ENCODE data around the gene UPK3A. TPM values are rescaled to one million over a fixed set of nuclear protein-coding genes. Genes with fewer than 3 reads are reported as not detected.

Gene UPK3A
- total RNA-seq, 2 experiments from 2014 or later, result not detected

DNA sequence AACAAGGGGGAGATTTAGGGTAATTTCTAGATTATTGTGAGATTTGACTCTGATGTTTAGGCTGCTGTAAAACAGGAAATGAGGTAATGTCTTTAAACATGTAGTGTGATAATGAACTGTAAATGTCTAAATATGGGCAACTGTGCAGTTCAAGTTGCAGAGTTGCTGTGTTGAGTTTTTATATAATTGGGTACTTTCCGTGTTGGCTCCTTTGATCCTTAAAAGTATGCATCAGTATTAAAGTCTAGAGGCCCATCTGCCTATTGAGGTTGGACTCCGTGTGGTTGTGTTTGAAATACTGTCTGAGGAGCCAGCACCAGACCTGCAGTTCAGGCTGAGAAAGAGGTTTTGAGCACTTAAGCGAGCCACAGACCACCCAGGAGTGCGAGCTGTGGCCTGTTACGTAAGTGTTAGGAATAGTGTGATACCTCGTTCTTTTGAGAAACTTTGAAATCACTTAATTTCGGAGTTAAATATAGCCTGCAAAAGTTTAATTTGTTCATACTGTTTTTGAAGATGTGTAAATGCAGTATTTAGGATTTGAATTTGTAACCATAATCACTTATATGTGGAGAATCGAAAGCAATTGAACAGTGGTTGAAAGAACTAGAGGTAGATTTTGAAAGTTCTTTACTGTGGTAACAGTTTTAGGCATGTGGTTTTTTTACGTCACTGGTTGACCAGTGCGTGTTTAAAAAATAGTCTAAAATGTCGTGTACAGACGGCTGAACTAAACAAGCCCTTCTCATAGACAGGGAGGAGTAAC, 34.0 kb downstream of the UPK3A start:
- peak overlapping the region; percentile 84 for H3K4me3 Mint-ChIP-seq
- TF ChIP-seq CTCF (IDR thresholded peaks at IDR 0.05), result no peak
- no peaks in the 10 kb centered on the region for H3K9me3 ChIP-seq (ENCODE audit: control insufficient read depth in 1 of 2, insufficient read depth in 1 of 2, low read length in 2 of 2)
- H3K36me3 Mint-ChIP-seq (ENCODE audit: low read depth), result peaks cover 38% of the 10 kb centered on the region
- ChIA-PET POLR2A (interaction anchor here (0.7 to 3.3 kb wide), 6 partner anchors 10 to 23 kb away, joined by 3 to 24 read pairs (median 7); partner anchors contain the start of gene FAM118A), CTCF (interaction anchor here (1.0 kb wide), 1 partner anchor 24 kb away, joined by 3 read pairs; no protein-coding TSS in a partner anchor)
- H3K4me3 ChIP-seq (ENCODE audit: low read length), result peak overlapping the region; percentile 50
- ATAC-seq (ENCODE audit: poor library complexity), result peak; percentile 64
- H3K27me3 Mint-ChIP-seq, result no peaks in the 10 kb centered on the region
- DNase-seq, result peak in 13 of 14 experiments; percentile 21 to 93 (median 48)
- H3K27me3 ChIP-seq (ENCODE audit: control insufficient read depth in 1 of 2, insufficient read depth in 2 of 2, low read length in 2 of 2), result no peaks in the 10 kb centered on the region
- H3K4me1 Mint-ChIP-seq (ENCODE audit: low read depth), result peaks cover 96% of the 10 kb centered on the region
- intact Hi-C loops (cut with DNase I, micrococcal nuclease), result loop anchor here (1.0 to 10.0 kb wide), 7 partner anchors 8 to 736 kb away; no protein-coding TSS in a partner anchor
- peaks cover 87% of the 10 kb centered on the region for H3K4me1 ChIP-seq (ENCODE audit: insufficient read depth, low read length)
- peak overlapping the region; percentile 95 for H3K27ac Mint-ChIP-seq
- H3K9me3 Mint-ChIP-seq, result no peaks in the 10 kb centered on the region
- H3K27ac ChIP-seq (ENCODE audit: low read depth in 1 of 2, low read length in 2 of 2), result peak overlapping the region; percentile 98 to 99
- peaks cover 19% of the 10 kb centered on the region for H3K36me3 ChIP-seq (ENCODE audit: insufficient read depth, low read length)

DNA sequence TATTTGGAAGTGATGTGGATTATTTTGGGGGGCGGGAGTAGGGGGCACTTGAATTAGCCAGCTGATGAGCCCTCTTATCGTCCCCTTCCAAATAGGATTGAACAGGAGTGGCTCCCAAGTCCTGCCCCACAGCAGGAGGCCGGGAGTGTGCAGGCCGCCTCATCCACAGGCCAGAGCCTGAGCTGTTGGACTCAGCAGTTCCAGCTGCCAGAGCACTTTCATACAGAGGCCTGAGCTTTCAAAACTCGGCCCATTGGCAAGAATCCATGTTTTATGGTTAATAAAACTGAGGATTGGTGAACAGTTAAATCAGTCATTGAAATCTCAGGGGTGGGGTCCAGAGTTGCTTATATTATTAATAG, 34.6 kb downstream of the UPK3A start:
- Mint-ChIP-seq H3K9me3 (no peaks in the 10 kb centered on the region), H3K27ac (peak overlapping the region; percentile 95), H3K4me1 (ENCODE audit: low read depth) (peaks cover 97% of the 10 kb centered on the region), H3K36me3 (ENCODE audit: low read depth) (peaks cover 44% of the 10 kb centered on the region), H3K27me3 (no peaks in the 10 kb centered on the region), H3K4me3 (peak overlapping the region; percentile 84)
- intact Hi-C loops (cut with DNase I, micrococcal nuclease), result loop anchor here (1.0 to 10.0 kb wide), 5 partner anchors 17 to 735 kb away; no protein-coding TSS in a partner anchor
- Histone ChIP-seq H3K9me3 (ENCODE audit: control insufficient read depth in 1 of 2, insufficient read depth in 1 of 2, low read length in 2 of 2) (no peaks in the 10 kb centered on the region), H3K36me3 (ENCODE audit: insufficient read depth, low read length) (peaks cover 25% of the 10 kb centered on the region), H3K4me3 (ENCODE audit: low read length) (peak overlapping the region; percentile 50), H3K27me3 (ENCODE audit: control insufficient read depth in 1 of 2, insufficient read depth in 2 of 2, low read length in 2 of 2) (no peaks in the 10 kb centered on the region), H3K27ac (ENCODE audit: low read depth in 1 of 2, low read length in 2 of 2) (peak overlapping the region; percentile 98 to 99), H3K4me1 (ENCODE audit: insufficient read depth, low read length) (peaks cover 87% of the 10 kb centered on the region)
- DNase-seq, result peak in 2 of 14 experiments; percentile 24 to 25
- CTCF ChIA-PET, result interaction anchor here (0.7 to 1.0 kb wide), 2 partner anchors 50 to 118 kb away, joined by 3 read pairs; no protein-coding TSS in a partner anchor
- ATAC-seq (ENCODE audit: poor library complexity), result no peak
- POLR2A ChIA-PET, result interaction anchor here (1.0 to 3.3 kb wide), 5 partner anchors 10 to 23 kb away, joined by 5 to 24 read pairs (median 9); partner anchors contain the start of gene FAM118A
- no peak for TF ChIP-seq CTCF (IDR thresholded peaks at IDR 0.05)

- TF ChIP-seq CTCF (IDR thresholded peaks at IDR 0.05), result no peak
- POLR2A ChIA-PET, result interaction anchor here (3.3 kb wide), 1 partner anchor 21 kb away, joined by 9 read pairs; no protein-coding TSS in a partner anchor
- Mint-ChIP-seq H3K4me3 (peak overlapping the region; percentile 84), H3K4me1 (ENCODE audit: low read depth) (peaks cover 94% of the 10 kb centered on the region), H3K9me3 (no peaks in the 10 kb centered on the region), H3K27me3 (no peaks in the 10 kb centered on the region), H3K27ac (peak overlapping the region; percentile 95), H3K36me3 (ENCODE audit: low read depth) (peaks cover 56% of the 10 kb centered on the region)
- H3K36me3 ChIP-seq (ENCODE audit: insufficient read depth, low read length), result peaks cover 37% of the 10 kb centered on the region
- H3K4me3 ChIP-seq (ENCODE audit: low read length), result no peak overlapping the region
- H3K27ac ChIP-seq (ENCODE audit: low read depth in 1 of 2, low read length in 2 of 2), result peak overlapping the region; percentile 98 to 99
- intact Hi-C loops (cut with DNase I, micrococcal nuclease), result no loop called here
- no peaks in the 10 kb centered on the region for H3K9me3 ChIP-seq (ENCODE audit: control insufficient read depth in 1 of 2, insufficient read depth in 1 of 2, low read length in 2 of 2)
- H3K4me1 ChIP-seq (ENCODE audit: insufficient read depth, low read length), result peaks cover 85% of the 10 kb centered on the region
- DNase-seq, result peak in 1 of 14 experiments; percentile 52
- H3K27me3 ChIP-seq (ENCODE audit: control insufficient read depth in 1 of 2, insufficient read depth in 2 of 2, low read length in 2 of 2), result no peaks in the 10 kb centered on the region
- ATAC-seq (ENCODE audit: poor library complexity), result no peak
- CTCF ChIA-PET, result interaction anchor here (1.0 kb wide), 1 partner anchor 51 kb away, joined by 3 read pairs; no protein-coding TSS in a partner anchor
Observed at GRCh38 chr22:45320357-45320976, 35.7 kb downstream of the UPK3A start.

Measured in CD4-positive, alpha-beta T cell (primary cell).